HL-60 (cell line): Measurements from ENCODE around the gene DNAH10.

Experiments used
- DNase-seq, 2 experiments: peaks; one replicate each; pipeline ENCODE4 v3.0.0-alpha.2; 2010 to 2020; ENCODE audit warnings: low read depth in 1 of 2, low spot score in 1 of 2
- H3K27ac ChIP-seq: fragments of 250-450 bp; sonication (Bioruptor Pico); replicated peaks from 2 replicates; pipeline ENCODE4 v1.5.1; 2020; ENCODE audit warnings: mild to moderate bottlenecking, moderate library complexity
- H3K27me3 ChIP-seq: fragments of 250-450 bp; sonication (Bioruptor Pico); 2 replicates; pipeline ENCODE4 v1.5.1; 2021; ENCODE audit warnings: mild to moderate bottlenecking, moderate library complexity; ENCODE audit not compliant: insufficient read depth, poor library complexity, severe bottlenecking
- H3K4me3 ChIP-seq: replicated peaks from 2 replicates; pipeline ENCODE4 v1.5.1; 2011; ENCODE audit warnings: mild to moderate bottlenecking, control low read depth, low read length; ENCODE audit not compliant: insufficient read depth
- CTCF ChIP-seq: IDR thresholded peaks from one replicate; pipeline ENCODE4 v1.5.1; 2011; ENCODE audit warnings: low read length, control low read depth, inconsistent platforms; ENCODE audit not compliant: insufficient read depth
- GABPA ChIP-seq: IDR thresholded peaks from 2 replicates; pipeline ENCODE4 v1.6.1; 2012; ENCODE audit warnings: low read depth
- POLR2AphosphoS5 ChIP-seq: IDR thresholded peaks from 2 replicates; pipeline ENCODE4 v1.6.1; 2012; ENCODE audit warnings: low read depth
- REST ChIP-seq: IDR thresholded peaks from 2 replicates; pipeline ENCODE4 v1.6.1; 2012; ENCODE audit warnings: low read depth; ENCODE audit not compliant: insufficient replicate concordance
- SPI1 ChIP-seq: IDR thresholded peaks from 2 replicates; pipeline ENCODE4 v1.6.1; 2012; ENCODE audit warnings: low read depth, mild to moderate bottlenecking, borderline replicate concordance

DNAH10 gene

GRCh38 chr12:123941000-123941399 lies 178.9 kb downstream of the DNAH10 start:
- H3K27ac ChIP-seq = no peak overlapping the region
- H3K4me3 ChIP-seq = no peak overlapping the region
- no peak for TF ChIP-seq GABPA
- no peak for TF ChIP-seq POLR2AphosphoS5
- no peak for TF ChIP-seq CTCF
- TF ChIP-seq SPI1 = no peak
- TF ChIP-seq REST = no peak
- DNase-seq = no peak
- no peaks in the 10 kb centered on the region for H3K27me3 ChIP-seq

- TF ChIP-seq SPI1 (peak; percentile 12; the same call in 1 of the 2 replicates), CTCF (no peak)
- DNase-seq = peak in 1 of 2 experiments; percentile 20
- Histone ChIP-seq H3K4me3 (no peak overlapping the region), H3K27me3 (no peaks in the 10 kb centered on the region), H3K27ac (no peak overlapping the region)
Observed at GRCh38 chr12:123941624-123942237, 179.6 kb downstream of the DNAH10 start.

- TF ChIP-seq GABPA (no peak), REST (no peak), CTCF (no peak), POLR2AphosphoS5 (no peak), SPI1 (no peak)
- no peaks in the 10 kb centered on the region for H3K27me3 ChIP-seq
- no peak overlapping the region for H3K4me3 ChIP-seq
- DNase-seq = no peak
- no peak overlapping the region for H3K27ac ChIP-seq
Observed at GRCh38 chr12:123942238-123942653, 180.1 kb downstream of the DNAH10 start.
